GM10248 (cell line): ENCODE data around the gene GAS7.
"Not testable (repeated sequence)": the region's sequence is repeated elsewhere in the genome, so short reads cannot be mapped to it uniquely, and the experiment has no call there.

Source experiments
- CTCF ChIA-PET: fragments of 300-600 bp; sonication (Branson Sonifier 250); formaldehyde crosslinking; extraction: SDS; loops from one replicate; lab custom pipeline; 2021; ENCODE audit warnings: antibody characterized with exemption; lab: Yijun Ruan, JAX
- POLR2A ChIA-PET: fragments of 350-650 bp; sonication (Branson Sonifier 250); formaldehyde crosslinking; extraction: SDS; loops from one replicate; lab custom pipeline; 2020; ENCODE audit warnings: antibody characterized with exemption; lab: Yijun Ruan, JAX
- DNase-seq: peaks from one replicate; pipeline ENCODE4 v3.0.0; 2012; ENCODE audit errors: extremely low spot score
- CTCF ChIP-seq: IDR thresholded peaks from 2 replicates; pipeline ENCODE4 v1.5.1; 2012; ENCODE audit warnings: mild to moderate bottlenecking, low read depth; ENCODE audit errors: extremely low read depth, missing control alignments, control extremely low read depth

The GAS7 gene

GRCh38 chr17:9926150-9926804, 272.1 kb downstream of the GAS7 start:
- POLR2A ChIA-PET = no interaction called here
- TF ChIP-seq CTCF = no peak
- CTCF ChIA-PET = interaction anchor here (1.0 to 3.7 kb wide), 10 partner anchors 8 to 690 kb away, joined by 3 to 28 read pairs (median 5); no protein-coding TSS in a partner anchor
- DNase-seq = no peak

GRCh38 chr17:9925457-9925856, 272.9 kb downstream of the GAS7 start:
- CTCF ChIA-PET = interaction anchor here (0.6 to 3.7 kb wide), 30 partner anchors 9 to 707 kb away, joined by 3 to 36 read pairs (median 4); no protein-coding TSS in a partner anchor
- TF ChIP-seq CTCF = no peak
- POLR2A ChIA-PET = no interaction called here
- DNase-seq = no peak

- TF ChIP-seq CTCF = peak; percentile 66
- ChIA-PET CTCF (interaction anchor here (0.6 to 3.7 kb wide), 37 partner anchors 9 to 707 kb away, joined by 3 to 36 read pairs (median 4); partner anchors contain the start of gene RCVRN), POLR2A (no interaction called here)
- DNase-seq = peak; percentile 76
These were observed 273.6 kb downstream of the GAS7 start for GRCh38 chr17:9924735-9925191.

- ChIA-PET CTCF (interaction anchor here (1.2 kb wide), 1 partner anchor 693 kb away, joined by 4 read pairs; no protein-coding TSS in a partner anchor), POLR2A (no interaction called here)
- no peak for TF ChIP-seq CTCF
- no peak for DNase-seq
These were observed 276.2 kb downstream of the GAS7 start for GRCh38 chr17:9922012-9922848.

- DNase-seq, POLR2A ChIA-PET: not testable (repeated sequence)
- CTCF ChIA-PET = interaction anchor here (0.9 to 1.2 kb wide), 2 partner anchors 375 to 694 kb away, joined by 3 to 4 read pairs; no protein-coding TSS in a partner anchor
These were observed 277.2 kb downstream of the GAS7 start for GRCh38 chr17:9921216-9921615.

GRCh38 chr17:9918804-9919352, 279.5 kb downstream of the GAS7 start:
- ChIA-PET CTCF (interaction anchor here (1.0 to 1.4 kb wide), 2 partner anchors 10 to 698 kb away, joined by 3 to 7 read pairs; no protein-coding TSS in a partner anchor), POLR2A (no interaction called here)
- no peak for TF ChIP-seq CTCF
- DNase-seq = no peak
